Keratinocyte (primary cell): ENCODE data around the gene NLRP11. TPM values are rescaled to one million over a fixed set of nuclear protein-coding genes. Genes with fewer than 3 reads are reported as not detected.

ENCODE experiments used
- DNase-seq: peaks from one replicate; pipeline ENCODE4 v3.0.0-alpha.2; 2011; ENCODE audit warnings: low read depth, missing footprints, low spot score
- FAIRE-seq: peaks from 2 replicates; lab custom pipeline; 2011; peaks lifted over from hg19 to GRCh38; lab: Jason Lieb, UNC
- H2AFZ ChIP-seq: 2 replicates; pipeline ENCODE4 v1.6.0; 2012; ENCODE audit warnings: low read length, control low read depth, inconsistent platforms; ENCODE audit not compliant: control insufficient read depth
- H3K27ac ChIP-seq: 2 replicates; pipeline ENCODE4 v1.5.1; 2011; ENCODE audit warnings: low read length; ENCODE audit not compliant: control insufficient read depth, insufficient read depth
- H3K27me3 ChIP-seq: 3 replicates; pipeline ENCODE4 v1.6.0; 2011; ENCODE audit warnings: low read length; ENCODE audit not compliant: control insufficient read depth, insufficient read depth; ENCODE audit errors: extremely low read depth
- H3K36me3 ChIP-seq, 2 experiments: 2 replicates in 1 of 2; 3 replicates in 1 of 2; pipeline ENCODE4 v1.5.1; 2011; ENCODE audit warnings: low read length in 2 of 2, mild to moderate bottlenecking in 1 of 2; ENCODE audit not compliant: control insufficient read depth in 2 of 2, insufficient read depth in 2 of 2; ENCODE audit errors: extremely low read depth in 1 of 2
- H3K4me1 ChIP-seq: 3 replicates; pipeline ENCODE4 v1.5.1; 2011; ENCODE audit warnings: low read length; ENCODE audit not compliant: control insufficient read depth, insufficient read depth; ENCODE audit errors: extremely low read depth
- H3K4me2 ChIP-seq: 3 replicates; pipeline ENCODE4 v1.6.0; 2011; ENCODE audit warnings: low read depth, low read length; ENCODE audit not compliant: control insufficient read depth, insufficient read depth; ENCODE audit errors: extremely low read depth
- H3K4me3 ChIP-seq, 3 experiments: fragments of 200-600 bp in 1 of 3; sonication (generic) in 1 of 3; 2 replicates in 2 of 3; 3 replicates in 1 of 3; pipeline ENCODE4 v1.5.1; 2011 to 2016; ENCODE audit warnings: low read length in 3 of 3, mild to moderate bottlenecking in 3 of 3, control low read depth in 2 of 3, inconsistent platforms in 1 of 3, low read depth in 1 of 3, mixed read lengths in 1 of 3, mixed run types in 1 of 3, moderate library complexity in 1 of 3; ENCODE audit not compliant: control insufficient read depth in 2 of 3, insufficient read depth in 2 of 3; ENCODE audit errors: extremely low read depth in 1 of 3
- H3K79me2 ChIP-seq: 2 replicates; pipeline ENCODE4 v1.6.0; 2012; ENCODE audit warnings: low read length; ENCODE audit not compliant: control insufficient read depth, insufficient read depth
- H3K9ac ChIP-seq: 3 replicates; pipeline ENCODE4 v1.6.0; 2011; ENCODE audit warnings: low read length; ENCODE audit not compliant: control insufficient read depth, insufficient read depth; ENCODE audit errors: extremely low read depth
- H3K9me1 ChIP-seq: 3 replicates; pipeline ENCODE4 v1.6.0; 2011; ENCODE audit warnings: low read length; ENCODE audit not compliant: control insufficient read depth, insufficient read depth; ENCODE audit errors: extremely low read depth
- H3K9me3 ChIP-seq: 2 replicates; pipeline ENCODE4 v1.5.1; 2012; ENCODE audit warnings: low read depth, low read length; ENCODE audit not compliant: control insufficient read depth
- H4K20me1 ChIP-seq: 3 replicates; pipeline ENCODE4 v1.6.0; 2011; ENCODE audit warnings: low read length; ENCODE audit not compliant: control insufficient read depth, insufficient read depth; ENCODE audit errors: extremely low read depth
- CTCF ChIP-seq, 3 experiments: IDR thresholded peaks in 1 of 3; conservative IDR thresholded peaks in 1 of 3; optimal IDR thresholded peaks in 1 of 3; 2 replicates in 2 of 3; 3 replicates in 1 of 3; pipeline versions ENCODE3 to v1.5.1; 2011; ENCODE audit warnings: low read length in 3 of 3, mild to moderate bottlenecking in 3 of 3, moderate library complexity in 2 of 3, control low read depth in 1 of 3, inconsistent platforms in 1 of 3; ENCODE audit not compliant: insufficient read depth in 2 of 3; ENCODE audit errors: extremely low read depth in 1 of 3
- EZH2 ChIP-seq: IDR thresholded peaks from one replicate; pipeline ENCODE4 v1.6.1; 2012; ENCODE audit warnings: inconsistent platforms, mild to moderate bottlenecking, low read length, moderate library complexity
- dilution Hi-C: fragments of 300-500 bp; cut with MboI; formaldehyde crosslinking; loops from one replicate; pipeline ENCODE4 v1.7.0; 2020; ENCODE audit warnings: low sequenced_read_pairs; ENCODE audit not compliant: extremely low pct_ligation_motif_present
- polyA plus RNA-seq, 5 experiments: library from polyadenylated mRNA; depleted of rRNA in 3 of 5; stranded (reverse) in 3 of 5; stranded (forward) in 1 of 5; unstranded in 1 of 5; fragments of >200 nt; gene quantifications; 1 replicate in 1 of 5; 2 replicates in 3 of 5; 3 replicates in 1 of 5; pipeline versions ENCODE4 v1.2.1 to v1.2.3, GENCODE V29; 2011 to 2012; ENCODE audit warnings: missing spikeins in 2 of 5, low read depth in 1 of 5, low replicate concordance in 1 of 5

Gene NLRP11
- polyA plus RNA-seq, 1 donor (not counting 4 experiments of a cell fraction or from before 2014, with no cell fraction given): not detected

GRCh38 chr19:55866521-55866920, 34.7 kb upstream of the NLRP11 start:
- no peaks in the 10 kb centered on the region for H3K27me3 ChIP-seq
- TF ChIP-seq EZH2: no peak
- TF ChIP-seq CTCF (optimal IDR thresholded peaks at IDR 0.05 in 1 of 3, IDR thresholded peaks at IDR 0.05 in 1 of 3, conservative IDR thresholded peaks at IDR 0.05 in 1 of 3; ENCODE audit: extremely low read depth in 1 of 3, insufficient read depth in 2 of 3, low read length in 3 of 3): no peak

DNA sequence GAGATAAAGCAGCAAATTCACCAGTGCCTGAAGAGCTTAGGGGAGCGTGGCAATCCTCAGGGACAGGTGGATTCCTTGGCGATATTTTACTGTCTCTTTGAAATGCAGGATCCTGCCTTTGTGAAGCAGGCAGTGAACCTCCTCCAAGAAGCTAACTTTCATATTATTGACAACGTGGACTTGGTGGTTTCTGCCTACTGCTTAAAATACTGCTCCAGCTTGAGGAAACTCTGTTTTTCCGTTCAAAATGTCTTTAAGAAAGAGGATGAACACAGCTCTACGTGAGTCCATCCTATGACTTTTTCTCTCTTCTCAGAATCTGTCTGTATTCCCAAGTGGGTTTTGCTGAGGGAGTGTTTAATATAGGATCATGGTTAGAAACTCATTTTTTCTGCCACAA, 27.2 kb upstream of the NLRP11 start:
- no peaks in the 10 kb centered on the region for H3K4me1 ChIP-seq
- no peak overlapping the region for H3K9ac ChIP-seq
- H3K4me3 ChIP-seq: no peak overlapping the region
- H3K9me3 ChIP-seq: peaks cover 3% of the 10 kb centered on the region
- H3K27me3 ChIP-seq: no peaks in the 10 kb centered on the region
- TF ChIP-seq CTCF (optimal IDR thresholded peaks at IDR 0.05 in 1 of 3, IDR thresholded peaks at IDR 0.05 in 1 of 3, conservative IDR thresholded peaks at IDR 0.05 in 1 of 3; ENCODE audit: extremely low read depth in 1 of 3, insufficient read depth in 2 of 3, low read length in 3 of 3): no peak
- no peak for TF ChIP-seq EZH2
- dilution Hi-C loops: no loop called here
- no peak overlapping the region for H3K27ac ChIP-seq
- H3K9me1 ChIP-seq: no peaks in the 10 kb centered on the region
- DNase-seq (no peak), FAIRE-seq (no peak)
- no peaks in the 10 kb centered on the region for H3K79me2 ChIP-seq
- H2AFZ ChIP-seq: no peak overlapping the region
- no peaks in the 10 kb centered on the region for H4K20me1 ChIP-seq
- no peaks in the 10 kb centered on the region for H3K36me3 ChIP-seq
- no peak overlapping the region for H3K4me2 ChIP-seq

More at GRCh38 chr19:55866521-55866920, 34.7 kb upstream of the NLRP11 start:
- no peaks in the 10 kb centered on the region for H3K4me1 ChIP-seq
- no peak overlapping the region for H3K4me3 ChIP-seq
- FAIRE-seq: no peak
- no peak overlapping the region for H3K9ac ChIP-seq
- H2AFZ ChIP-seq: no peak overlapping the region
- H3K36me3 ChIP-seq: no peaks in the 10 kb centered on the region
- DNase-seq: no peak
- H3K9me1 ChIP-seq: no peaks in the 10 kb centered on the region
- no peak overlapping the region for H3K4me2 ChIP-seq
- H3K9me3 ChIP-seq: peaks cover 9% of the 10 kb centered on the region
- no peaks in the 10 kb centered on the region for H4K20me1 ChIP-seq
- H3K27ac ChIP-seq: no peak overlapping the region
- no peaks in the 10 kb centered on the region for H3K79me2 ChIP-seq
- dilution Hi-C loops: no loop called here
